ENCODE measurements around the gene TBC1D19.

DNA sequence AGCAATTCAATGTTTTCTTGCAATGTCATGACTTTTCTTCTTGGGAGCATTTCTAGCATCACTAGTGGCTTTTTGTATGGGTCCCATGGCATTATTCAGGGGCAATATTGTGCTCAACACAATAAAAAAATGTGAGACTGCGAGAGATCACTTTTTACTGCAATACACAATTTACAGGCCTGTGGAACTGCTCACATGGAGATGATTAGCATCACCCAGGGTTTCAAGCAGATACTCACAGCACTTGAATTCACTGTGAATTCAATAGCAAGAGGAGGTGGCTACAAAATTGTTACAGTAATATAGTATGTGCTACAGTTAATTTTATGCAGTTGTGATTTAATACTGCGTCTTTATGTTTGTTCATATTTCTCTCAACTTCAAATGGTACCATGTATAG, 50.4 kb downstream of the TBC1D19 start:
- TF ChIP-seq CTCF (IDR thresholded peaks at IDR 0.05; ENCODE audit: low read depth, low read length) (no peak), POLR2A (IDR thresholded peaks at IDR 0.05; ENCODE audit: extremely low read depth, insufficient read length) (no peak)
- TF ChIP-seq, protein P1, sequence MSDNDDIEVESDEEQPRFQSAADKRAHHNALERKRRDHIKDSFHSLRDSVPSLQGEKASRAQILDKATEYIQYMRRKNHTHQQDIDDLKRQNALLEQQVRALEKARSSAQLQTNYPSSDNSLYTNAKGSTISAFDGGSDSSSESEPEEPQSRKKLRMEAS (IDR thresholded peaks at IDR 0.05; ENCODE audit: low read depth, low read length), result no peak
